NT2/D1 (cell line): Measurements from ENCODE around the gene SLC5A11.

Experiments
- DNase-seq: peaks from one replicate; pipeline ENCODE4 v3.0.0-alpha.2; 2011; ENCODE audit warnings: low read depth, low spot score
- H3K27me3 ChIP-seq: 2 replicates; pipeline ENCODE4 v1.6.0; 2011; ENCODE audit warnings: mild to moderate bottlenecking; ENCODE audit not compliant: insufficient read length, insufficient read depth
- H3K36me3 ChIP-seq: 2 replicates; pipeline ENCODE4 v1.6.1; 2011; ENCODE audit warnings: mild to moderate bottlenecking, low read length, mixed read lengths; ENCODE audit not compliant: insufficient read depth, insufficient read length
- H3K4me1 ChIP-seq: 2 replicates; pipeline ENCODE4 v1.5.1; 2011; ENCODE audit not compliant: insufficient read depth, insufficient read length
- H3K4me3 ChIP-seq: 2 replicates; pipeline ENCODE4 v1.5.1; 2011; ENCODE audit warnings: low read depth; ENCODE audit not compliant: insufficient read length
- H3K9ac ChIP-seq: 2 replicates; pipeline ENCODE4 v1.6.0; 2011; ENCODE audit warnings: low read depth; ENCODE audit not compliant: insufficient read length
- H3K9me3 ChIP-seq: 2 replicates; pipeline ENCODE4 v1.5.1; 2011; ENCODE audit warnings: mild to moderate bottlenecking, low read length; ENCODE audit not compliant: insufficient read depth
- SUZ12 ChIP-seq: IDR thresholded peaks from 2 replicates; pipeline ENCODE4 v1.6.1; 2011; ENCODE audit not compliant: insufficient read length, insufficient read depth; ENCODE audit errors: extremely low read depth
- YY1 ChIP-seq: IDR thresholded peaks from 2 replicates; pipeline ENCODE4 v1.6.1; 2011; ENCODE audit not compliant: insufficient read length, insufficient read depth
- ZNF274 ChIP-seq: IDR thresholded peaks from 2 replicates; pipeline ENCODE4 v1.6.1; 2011; ENCODE audit warnings: mild to moderate bottlenecking, low read depth, low read length

SLC5A11 gene

GRCh38 chr16:24957887-24958286, 112.1 kb downstream of the SLC5A11 start:
- Histone ChIP-seq H3K9ac (no peak overlapping the region), H3K4me1 (no peaks in the 10 kb centered on the region), H3K27me3 (no peaks in the 10 kb centered on the region), H3K36me3 (peaks cover 87% of the 10 kb centered on the region), H3K4me3 (no peak overlapping the region), H3K9me3 (peaks cover 6% of the 10 kb centered on the region)
- no peak for TF ChIP-seq ZNF274
- TF ChIP-seq YY1, result no peak
- TF ChIP-seq SUZ12, result no peak
- DNase-seq, result no peak
